ENCODE measurements around the gene DCTPP1. TPM values are rescaled to one million over a fixed set of nuclear protein-coding genes. Genes with fewer than 3 reads are reported as not detected.
A peak's percentile ranks its signal among the peaks of the same experiment; 100 is the strongest.

Gene DCTPP1
- total RNA-seq, 4 donors from 2014 or later, result 11.8 to 32.6 (median 17.8) TPM

DNA sequence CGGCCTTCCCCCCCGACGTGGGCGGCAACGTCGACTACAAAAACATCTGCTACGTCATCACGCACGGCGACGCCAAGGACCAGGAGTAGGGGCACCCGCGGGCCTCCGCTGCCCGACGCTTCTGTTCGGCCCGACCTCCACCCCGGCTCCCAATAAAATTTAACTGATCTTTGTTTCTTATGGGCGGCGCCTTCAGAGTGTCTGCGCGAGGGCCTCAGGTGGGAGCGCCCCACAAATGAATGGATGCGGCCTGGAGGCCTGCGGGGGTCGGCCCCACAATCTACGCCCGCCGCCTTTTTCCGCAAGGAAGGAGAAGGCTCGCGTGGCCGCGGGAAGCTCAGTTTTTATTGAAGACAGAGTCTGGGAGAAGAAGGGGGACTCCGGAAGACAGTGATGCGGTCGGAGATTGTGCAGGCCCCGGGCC lies 52.0 kb downstream of the DCTPP1 start:
- DNase-seq, result peak; percentile 82 to 91
- intact Hi-C loops (cut with DNase I; ENCODE audit: low total_unique reads), result loop anchor here (1.0 to 10.0 kb wide), 4 partner anchors 17 to 283 kb away; partner anchors contain the start of genes TBX6, YPEL3, ZNF48 and ZNF771
- no peaks in the 10 kb centered on the region for H3K27me3 ChIP-seq
- H3K27ac ChIP-seq, result peak overlapping the region; percentile 95 to 100 (median 98)
- in situ Hi-C loops (cut with MboI; ENCODE audit: low sequenced_read_pairs in 4 of 4), result no loop called here
- ATAC-seq, result peak; percentile 74 to 79
- peak overlapping the region; percentile 65 to 93 (median 80) for H3K4me3 ChIP-seq
- H3K9me3 ChIP-seq, result no peaks in the 10 kb centered on the region
- H3K36me3 ChIP-seq, result no peaks in the 10 kb centered on the region
- TF ChIP-seq, protein P1, sequence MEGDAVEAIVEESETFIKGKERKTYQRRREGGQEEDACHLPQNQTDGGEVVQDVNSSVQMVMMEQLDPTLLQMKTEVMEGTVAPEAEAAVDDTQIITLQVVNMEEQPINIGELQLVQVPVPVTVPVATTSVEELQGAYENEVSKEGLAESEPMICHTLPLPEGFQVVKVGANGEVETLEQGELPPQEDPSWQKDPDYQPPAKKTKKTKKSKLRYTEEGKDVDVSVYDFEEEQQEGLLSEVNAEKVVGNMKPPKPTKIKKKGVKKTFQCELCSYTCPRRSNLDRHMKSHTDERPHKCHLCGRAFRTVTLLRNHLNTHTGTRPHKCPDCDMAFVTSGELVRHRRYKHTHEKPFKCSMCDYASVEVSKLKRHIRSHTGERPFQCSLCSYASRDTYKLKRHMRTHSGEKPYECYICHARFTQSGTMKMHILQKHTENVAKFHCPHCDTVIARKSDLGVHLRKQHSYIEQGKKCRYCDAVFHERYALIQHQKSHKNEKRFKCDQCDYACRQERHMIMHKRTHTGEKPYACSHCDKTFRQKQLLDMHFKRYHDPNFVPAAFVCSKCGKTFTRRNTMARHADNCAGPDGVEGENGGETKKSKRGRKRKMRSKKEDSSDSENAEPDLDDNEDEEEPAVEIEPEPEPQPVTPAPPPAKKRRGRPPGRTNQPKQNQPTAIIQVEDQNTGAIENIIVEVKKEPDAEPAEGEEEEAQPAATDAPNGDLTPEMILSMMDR (IDR thresholded peaks at IDR 0.05 in 4 of 5, conservative IDR thresholded peaks at IDR 0.05 in 1 of 5), result no peak
- TF ChIP-seq POLR2A (IDR thresholded peaks at IDR 0.05), result peak; percentile 72 to 76
- peaks cover 14 to 51% of the 10 kb centered on the region in 2 donors for H3K4me1 ChIP-seq

DNA sequence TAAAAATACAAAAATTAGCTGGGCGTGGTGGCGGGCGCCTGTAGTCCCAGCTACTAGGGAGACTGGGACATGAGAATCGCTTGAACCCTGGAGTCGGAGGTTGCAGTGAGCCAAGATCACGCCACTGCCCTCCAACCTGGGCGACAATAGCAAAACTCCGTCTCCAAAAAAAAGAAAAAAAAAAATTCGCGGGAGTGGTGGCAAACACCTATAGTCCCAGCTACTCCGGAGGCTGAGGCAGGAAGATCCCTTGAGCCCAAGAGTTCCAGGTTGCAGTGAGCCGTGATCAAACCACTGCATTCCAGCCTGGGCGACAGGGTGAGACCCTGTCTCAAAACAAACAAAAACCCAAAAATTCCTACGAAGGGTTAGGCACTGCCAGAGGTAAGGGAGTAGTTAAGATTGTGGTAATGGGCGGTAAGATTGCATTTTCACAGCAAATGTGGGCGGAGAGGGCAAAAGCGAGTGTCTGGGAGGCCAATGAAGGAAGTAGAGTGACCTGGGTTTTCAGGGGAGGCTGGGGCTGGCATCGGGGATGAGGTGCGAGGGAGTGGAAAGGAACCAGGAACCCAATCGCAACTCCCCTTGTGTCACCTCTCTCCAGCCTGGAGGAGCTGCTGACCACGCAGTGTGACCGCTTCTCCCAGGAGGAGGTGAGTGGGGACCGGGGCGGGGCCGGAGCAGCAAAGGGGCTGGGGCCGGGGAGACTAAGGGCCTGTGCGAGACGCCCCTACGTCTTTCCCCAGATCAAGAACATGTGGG lies 52.6 kb downstream of the DCTPP1 start:
- peaks cover 20 to 57% of the 10 kb centered on the region in 2 donors for H3K4me1 ChIP-seq
- no peaks in the 10 kb centered on the region for H3K36me3 ChIP-seq
- DNase-seq (no peak), ATAC-seq (peak in 1 of 2 donors; percentile 29)
- no peaks in the 10 kb centered on the region for H3K9me3 ChIP-seq
- H3K27me3 ChIP-seq, result no peaks in the 10 kb centered on the region
- H3K4me3 ChIP-seq, result peak overlapping the region; percentile 65 to 93 (median 80)
- intact Hi-C loops (cut with DNase I; ENCODE audit: low total_unique reads), result loop anchor here (10.0 kb wide), 1 partner anchor 282 kb away; the partner anchor contains the start of genes TBX6 and YPEL3
- in situ Hi-C loops (cut with MboI; ENCODE audit: low sequenced_read_pairs in 4 of 4), result no loop called here
- peak overlapping the region; percentile 95 to 100 (median 98) for H3K27ac ChIP-seq
- TF ChIP-seq, protein P1 (IDR thresholded peaks at IDR 0.05 in 4 of 5, conservative IDR thresholded peaks at IDR 0.05 in 1 of 5), result no peak
- no peak for TF ChIP-seq POLR2A (IDR thresholded peaks at IDR 0.05)

DNA sequence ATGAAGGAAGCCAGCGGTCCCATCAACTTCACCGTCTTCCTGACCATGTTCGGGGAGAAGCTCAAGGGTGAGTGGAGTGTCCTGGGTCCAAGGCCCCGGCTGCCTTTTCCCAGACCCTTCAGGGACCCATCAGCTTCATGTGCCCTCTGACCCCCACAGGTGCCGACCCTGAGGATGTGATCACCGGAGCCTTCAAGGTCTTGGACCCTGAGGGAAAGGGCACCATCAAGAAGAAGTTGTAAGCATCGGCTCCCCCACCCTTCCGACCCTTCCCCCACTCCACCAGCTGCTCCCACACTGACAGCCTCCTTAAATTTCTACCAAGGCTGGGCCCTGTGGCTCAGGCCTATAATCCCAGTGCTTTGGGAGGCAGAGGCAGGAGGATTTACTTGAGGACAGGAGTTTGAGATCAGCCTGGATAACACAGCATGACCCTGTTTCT lies 53.3 kb downstream of the DCTPP1 start:
- no peak for DNase-seq
- no peaks in the 10 kb centered on the region for H3K9me3 ChIP-seq
- in situ Hi-C loops (cut with MboI; ENCODE audit: low sequenced_read_pairs in 4 of 4), result no loop called here
- H3K4me1 ChIP-seq, result peaks cover 28 to 65% of the 10 kb centered on the region in 2 donors
- TF ChIP-seq, protein P1 (IDR thresholded peaks at IDR 0.05 in 4 of 5, conservative IDR thresholded peaks at IDR 0.05 in 1 of 5), result no peak
- TF ChIP-seq POLR2A (IDR thresholded peaks at IDR 0.05), result no peak
- no peak for ATAC-seq
- H3K27ac ChIP-seq, result peak overlapping the region; percentile 95 to 100 (median 98)
- no peaks in the 10 kb centered on the region for H3K36me3 ChIP-seq
- intact Hi-C loops (cut with DNase I; ENCODE audit: low total_unique reads), result loop anchor here (10.0 kb wide), 1 partner anchor 282 kb away; the partner anchor contains the start of genes TBX6 and YPEL3
- H3K27me3 ChIP-seq, result no peaks in the 10 kb centered on the region
- H3K4me3 ChIP-seq, result peak overlapping the region in 2 of 4 donors; percentile 4 to 74

DNA sequence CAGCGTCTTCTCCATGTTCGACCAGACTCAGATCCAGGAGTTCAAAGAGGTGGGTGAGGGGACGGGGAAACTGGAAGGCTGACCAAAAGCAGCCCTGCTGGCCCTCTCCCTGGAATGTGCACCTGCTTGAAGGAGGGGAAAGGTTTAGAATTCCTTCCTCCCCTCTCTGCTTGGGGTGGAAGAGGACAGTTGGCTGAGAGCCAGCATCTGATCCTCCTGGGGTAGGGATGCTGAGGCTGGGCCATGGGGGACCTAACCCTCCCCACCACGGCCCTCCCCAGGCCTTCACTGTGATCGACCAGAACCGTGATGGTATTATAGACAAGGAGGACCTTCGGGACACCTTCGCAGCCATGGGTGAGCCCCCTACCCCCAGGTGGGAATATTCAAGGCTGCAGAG lies 54.0 kb downstream of the DCTPP1 start:
- Histone ChIP-seq H3K4me3 (peak overlapping the region in 2 of 4 donors; percentile 4 to 74), H3K9me3 (no peaks in the 10 kb centered on the region), H3K4me1 (peaks cover 31 to 68% of the 10 kb centered on the region in 2 donors), H3K36me3 (no peaks in the 10 kb centered on the region), H3K27ac (peak overlapping the region; percentile 95 to 100 (median 98)), H3K27me3 (no peaks in the 10 kb centered on the region)
- TF ChIP-seq, protein P1 (IDR thresholded peaks at IDR 0.05 in 4 of 5, conservative IDR thresholded peaks at IDR 0.05 in 1 of 5), result no peak
- no peak for TF ChIP-seq POLR2A (IDR thresholded peaks at IDR 0.05)
- no peak for ATAC-seq
- in situ Hi-C loops (cut with MboI; ENCODE audit: low sequenced_read_pairs in 4 of 4), result no loop called here
- DNase-seq, result no peak
- intact Hi-C loops (cut with DNase I; ENCODE audit: low total_unique reads), result loop anchor here (10.0 kb wide), 1 partner anchor 281 kb away; the partner anchor contains the start of genes TBX6 and YPEL3

Measured in gastrocnemius medialis (tissue), 4 donors.